Tongue (tissue), 2 donors: Measurements from ENCODE around the gene DNAAF5. TPM values are rescaled to one million over a fixed set of nuclear protein-coding genes. Genes with fewer than 3 reads are reported as not detected.
A peak's percentile ranks its signal among the peaks of the same experiment; 100 is the strongest.

ENCODE experiments used
- DNase-seq: peaks from one replicate; pipeline ENCODE4 v3.0.0-alpha.2; 2015
- total RNA-seq: library from RNA; depleted of rRNA; stranded (reverse); fragments of >200 nt; gene quantifications from one replicate; pipeline ENCODE4 v1.2.3, GENCODE V29; 2014

The DNAAF5 gene
- 22.5 TPM for total RNA-seq

DNA sequence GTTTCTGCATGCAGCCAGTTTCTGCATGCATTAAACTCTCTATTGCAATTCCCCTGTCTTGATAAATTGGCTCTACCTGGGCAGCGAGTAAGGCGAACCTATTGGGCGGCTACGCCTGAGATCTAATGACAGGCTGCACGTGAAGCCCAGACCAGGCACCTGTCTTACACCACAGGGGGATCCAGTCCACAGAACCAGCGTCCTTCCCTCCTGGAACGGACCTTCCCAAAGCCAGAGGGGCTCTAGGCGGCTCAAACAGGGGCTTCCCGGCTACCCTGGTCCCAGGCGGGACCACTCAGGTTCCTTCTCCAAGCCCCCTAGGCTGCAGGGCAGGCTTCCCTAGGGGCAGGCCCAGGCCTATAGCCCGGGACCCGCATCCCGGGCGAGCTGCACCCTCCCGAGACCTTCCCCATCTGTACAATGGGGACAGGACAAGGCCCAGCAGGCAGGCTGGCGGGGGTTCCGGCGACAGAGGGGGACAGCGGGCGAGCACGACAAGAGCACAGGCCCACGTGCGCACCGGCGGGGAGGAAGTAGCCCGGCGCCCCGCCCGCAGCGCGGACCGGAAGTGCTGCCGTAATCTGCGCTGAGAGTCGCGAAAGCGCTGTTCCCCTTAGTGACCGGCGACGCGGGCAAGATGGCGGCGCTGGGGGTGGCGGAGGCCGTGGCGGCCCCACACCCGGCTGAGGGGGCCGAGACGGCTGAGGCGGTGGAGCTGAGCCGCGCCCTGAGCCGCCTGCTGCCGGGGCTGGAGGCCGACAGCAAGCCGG is at the start of gene DNAAF5:
Gene DNAAF5, plus strand, starts transcription at position 616 of the 770 bp plus-strand sequence. Its CDS starts 22 bp downstream, at position 638.
- peak; percentile 92 for DNase-seq

DNA sequence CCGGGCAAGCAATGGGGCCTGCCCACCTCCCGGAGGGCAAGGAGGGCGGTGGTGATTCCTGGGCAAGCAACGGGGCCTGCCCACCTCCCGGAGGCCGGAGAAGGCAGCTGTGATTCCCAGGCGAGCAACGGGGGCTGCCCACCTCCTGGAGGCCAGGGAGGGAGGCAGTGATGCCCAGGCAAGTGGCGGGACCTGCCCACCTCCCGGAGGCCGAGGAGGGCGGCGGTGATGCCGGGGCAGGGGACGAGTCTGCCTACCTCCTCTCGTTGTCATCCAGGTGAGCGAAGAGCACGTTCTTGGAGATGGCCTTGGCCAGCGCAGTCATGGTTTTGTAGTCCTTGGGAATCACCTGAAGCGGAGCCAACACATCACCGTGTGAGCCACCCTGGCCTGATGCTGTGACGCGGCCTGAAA is 49.5 kb upstream of the DNAAF5 start:
- DNase-seq, result no peak

DNA sequence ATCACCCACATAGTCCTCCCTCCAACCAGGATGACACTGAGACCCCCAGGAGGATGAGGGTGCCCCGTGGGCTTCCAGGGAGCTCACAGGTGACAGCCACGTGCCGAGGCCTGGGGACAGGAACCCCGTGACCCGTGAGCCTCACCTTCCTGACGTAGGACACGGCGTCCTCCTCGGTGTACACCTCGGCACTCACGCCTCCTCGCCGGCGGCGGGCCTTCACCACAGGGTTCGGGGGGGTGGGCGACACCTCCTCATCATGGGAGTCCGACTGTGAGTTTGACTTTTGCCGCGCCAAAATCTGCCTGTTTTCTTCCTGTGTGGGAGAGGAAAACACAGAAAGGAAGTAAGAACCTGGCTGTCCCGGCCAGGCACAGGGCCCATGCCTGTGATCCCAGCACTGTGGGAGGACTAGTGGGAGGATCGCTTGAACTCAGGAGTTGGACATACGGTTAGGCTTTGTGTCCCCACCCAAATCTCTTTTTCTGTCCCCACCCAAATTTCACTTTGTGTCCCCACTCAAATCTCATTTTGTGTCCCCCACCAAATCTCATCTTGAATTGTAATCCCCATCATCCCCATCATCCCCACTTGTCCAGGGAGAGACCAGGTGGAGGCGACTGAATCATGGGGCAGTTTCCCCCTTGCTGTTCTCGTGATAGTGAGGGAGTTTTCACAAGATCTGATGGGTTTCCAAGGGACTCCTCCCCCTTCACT is 45.9 kb upstream of the DNAAF5 start:
- DNase-seq, result no peak

GRCh38 chr7:681551-682307 is 44.8 kb upstream of the DNAAF5 start:
- DNase-seq, result no peak

- DNase-seq, result no peak
Observed at GRCh38 chr7:682810-683209, 43.7 kb upstream of the DNAAF5 start.

DNA sequence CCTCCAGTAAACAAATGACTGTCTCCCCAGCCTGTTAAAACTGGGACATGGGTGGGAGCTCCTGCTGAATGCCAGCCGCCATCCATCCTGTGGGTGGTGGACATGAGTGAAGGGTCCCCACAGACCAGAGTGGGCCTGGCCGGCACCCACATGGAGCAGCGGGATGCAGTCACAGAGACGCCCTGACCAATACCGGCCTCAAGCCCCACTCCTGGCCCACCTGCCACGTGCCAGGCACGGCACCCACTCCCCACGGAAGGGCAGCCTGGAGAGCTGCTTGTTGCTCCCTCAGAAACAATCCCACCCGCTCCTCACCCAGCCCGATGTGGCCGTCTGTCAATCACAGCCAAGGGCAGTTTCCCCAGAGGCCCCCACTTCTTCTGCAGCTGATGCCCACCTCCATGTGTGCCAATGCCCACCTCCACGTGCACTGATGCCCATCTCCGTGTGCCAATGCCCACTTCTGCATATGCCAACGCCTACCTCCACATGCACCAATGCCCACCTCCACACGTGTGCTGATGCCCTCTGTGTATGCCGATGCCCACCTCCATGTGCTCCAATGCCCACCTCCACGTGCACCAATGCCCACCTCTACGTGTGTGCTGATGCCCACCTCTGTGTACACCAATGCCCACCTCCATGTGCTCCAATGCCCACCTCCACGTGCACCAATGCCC is 42.8 kb upstream of the DNAAF5 start:
- DNase-seq, result no peak

DNA sequence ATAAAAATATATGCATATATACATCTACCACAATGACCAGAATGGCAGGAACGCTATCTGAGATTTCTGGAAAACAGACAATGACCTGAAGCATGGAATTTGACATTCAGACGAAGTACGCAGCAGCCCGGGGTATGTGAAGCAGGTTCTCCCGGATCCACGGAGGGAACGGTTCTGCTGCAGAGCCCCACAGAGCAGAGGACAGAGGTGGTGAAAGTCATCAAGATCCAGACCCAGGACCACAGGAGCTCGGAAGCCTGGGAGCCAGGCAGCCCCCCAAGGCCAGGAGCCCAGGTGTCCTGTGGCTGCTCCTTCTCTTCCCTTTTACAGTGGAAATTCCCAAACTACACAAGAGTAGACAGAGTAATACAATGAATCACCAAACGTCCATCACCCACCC is 42.1 kb upstream of the DNAAF5 start:
- DNase-seq, result no peak

DNA sequence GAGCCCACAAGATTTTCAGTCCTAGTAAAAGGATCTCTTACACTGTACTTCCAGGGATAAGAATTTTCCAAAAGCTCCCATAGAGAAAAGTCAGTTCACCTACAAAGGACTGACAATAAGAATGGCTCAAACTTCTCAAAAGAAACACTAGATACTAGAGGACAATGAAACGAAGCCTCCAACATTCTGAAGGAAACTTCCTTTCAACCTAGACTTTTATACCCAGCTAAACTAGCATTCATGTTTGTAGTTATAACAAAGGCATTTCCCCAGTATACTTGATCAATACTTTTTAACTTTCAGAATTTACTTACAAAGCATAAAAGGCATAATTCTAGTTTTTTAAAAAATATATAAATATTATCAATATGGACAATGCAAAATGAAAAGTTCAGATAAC is 41.0 kb upstream of the DNAAF5 start:
- DNase-seq, result no peak

GRCh38 chr7:690478-691360 is 35.8 kb upstream of the DNAAF5 start:
- no peak for DNase-seq

DNA sequence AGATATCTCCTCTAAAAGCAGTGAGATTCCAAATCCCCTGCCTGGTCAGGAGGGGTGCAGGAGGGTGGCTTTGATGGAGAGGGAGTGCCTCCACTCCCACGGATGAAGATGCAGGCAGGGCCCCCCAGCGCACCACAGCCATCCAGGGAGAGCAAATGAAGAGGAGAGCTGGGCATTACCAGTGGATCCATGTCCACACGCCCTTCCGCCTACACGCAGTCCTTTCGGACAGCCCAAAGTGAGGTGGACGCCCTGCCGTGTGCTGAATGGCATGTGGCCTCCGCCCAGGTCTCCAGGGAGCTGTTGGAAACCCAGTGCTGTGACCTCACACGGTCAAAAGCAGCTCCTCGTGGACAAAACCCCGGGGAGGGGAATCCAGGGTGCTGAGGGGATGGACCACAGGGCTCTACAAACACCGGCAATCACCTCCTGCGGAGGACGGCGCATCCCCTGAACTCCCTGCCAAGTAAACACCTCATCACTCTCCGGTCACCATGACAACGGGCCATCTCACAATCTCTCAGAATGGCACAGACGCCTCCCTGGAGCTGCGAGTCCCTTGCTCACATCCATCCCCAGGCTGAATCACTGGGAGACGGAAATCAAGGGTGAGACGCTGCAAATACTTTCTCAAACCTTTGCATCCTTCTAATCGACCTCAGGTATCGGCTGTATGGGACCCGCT is 35.0 kb upstream of the DNAAF5 start:
- no peak for DNase-seq

- DNase-seq, result no peak
Observed at GRCh38 chr7:693280-693679, 33.2 kb upstream of the DNAAF5 start.

GRCh38 chr7:696426-696811 is 30.1 kb upstream of the DNAAF5 start:
- DNase-seq, result no peak

DNA sequence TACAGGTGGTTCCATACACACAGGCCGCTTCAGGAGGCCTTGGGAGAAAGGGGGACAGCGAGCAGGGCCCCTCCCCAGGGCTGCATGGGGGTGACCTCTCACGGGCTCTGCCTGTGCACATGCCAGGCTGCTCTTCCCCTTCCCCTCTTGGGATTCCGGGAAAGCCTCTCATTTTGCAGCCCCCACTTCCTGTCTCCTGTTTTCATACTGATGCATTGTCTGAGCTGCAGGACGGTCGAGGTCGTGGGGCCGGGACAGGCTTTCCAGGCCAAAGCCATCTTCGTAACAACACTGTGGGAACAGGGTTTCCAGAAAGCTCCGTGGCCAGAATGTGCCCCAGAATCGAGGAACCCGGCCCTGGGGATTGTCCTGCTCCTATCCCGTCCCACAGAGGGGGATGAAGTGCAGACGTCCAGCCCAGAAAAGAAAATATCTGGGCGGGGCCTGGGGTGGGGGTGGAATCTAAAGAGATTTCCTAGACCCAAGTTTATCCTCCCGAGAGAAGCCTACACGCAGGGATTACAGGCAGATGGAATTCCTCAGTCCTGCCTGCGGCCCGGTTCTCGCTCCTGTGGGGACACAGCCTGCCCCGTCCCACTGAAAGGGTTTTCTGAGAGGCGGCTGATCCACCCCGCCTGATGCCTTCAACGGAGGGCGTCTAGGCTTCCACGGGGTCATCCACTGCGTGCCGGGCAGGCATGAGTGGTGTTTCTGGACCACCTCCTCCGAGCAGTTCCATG is 29.5 kb upstream of the DNAAF5 start:
- no peak for DNase-seq

GRCh38 chr7:698515-699475 is 27.7 kb upstream of the DNAAF5 start:
- no peak for DNase-seq

GRCh38 chr7:699476-700170 is 26.9 kb upstream of the DNAAF5 start:
- no peak for DNase-seq

DNA sequence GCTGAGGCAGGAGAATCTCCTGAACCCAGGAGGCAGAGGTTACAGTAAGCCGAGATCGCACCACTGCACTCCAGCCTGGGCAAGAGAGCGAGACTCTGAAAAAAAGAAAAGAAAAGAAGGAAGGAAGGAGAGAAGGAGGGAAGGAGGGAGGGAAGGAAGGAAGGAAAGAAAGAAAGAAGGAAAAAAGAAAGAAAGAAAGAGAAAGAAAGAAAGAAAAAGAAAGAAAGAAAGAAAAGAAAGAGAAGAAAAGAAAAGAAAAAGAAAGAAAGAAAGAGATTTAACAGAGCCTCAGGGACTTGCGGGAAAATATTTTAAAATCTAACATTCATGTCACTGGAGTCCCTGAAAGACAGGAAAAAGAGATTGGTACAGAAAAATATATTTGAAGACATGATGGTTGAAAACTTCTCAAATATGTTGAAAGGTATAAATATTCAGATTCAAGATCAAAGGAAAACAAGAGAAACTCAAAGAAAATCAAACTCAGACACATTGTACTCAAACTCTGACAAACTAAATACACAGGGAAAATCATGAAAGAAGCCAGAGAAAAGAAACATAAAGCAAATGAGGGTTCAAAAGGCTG is 25.3 kb upstream of the DNAAF5 start:
- no peak for DNase-seq

- no peak for DNase-seq
Observed at GRCh38 chr7:703049-703448, 23.4 kb upstream of the DNAAF5 start.

GRCh38 chr7:706721-707120 is 19.8 kb upstream of the DNAAF5 start:
- DNase-seq, result no peak
